ENCODE data around the gene LRRC59.

GRCh38 chr17:50346313-50347116 lies 50.8 kb downstream of the LRRC59 start:
- TF ChIP-seq CTCF (IDR thresholded peaks at IDR 0.05) (no peak), POLR2A (IDR thresholded peaks at IDR 0.05) (peak; percentile 6)

All from transverse colon (tissue), 3 donors.